ENCODE measurements around the gene UBL4B.

DNA sequence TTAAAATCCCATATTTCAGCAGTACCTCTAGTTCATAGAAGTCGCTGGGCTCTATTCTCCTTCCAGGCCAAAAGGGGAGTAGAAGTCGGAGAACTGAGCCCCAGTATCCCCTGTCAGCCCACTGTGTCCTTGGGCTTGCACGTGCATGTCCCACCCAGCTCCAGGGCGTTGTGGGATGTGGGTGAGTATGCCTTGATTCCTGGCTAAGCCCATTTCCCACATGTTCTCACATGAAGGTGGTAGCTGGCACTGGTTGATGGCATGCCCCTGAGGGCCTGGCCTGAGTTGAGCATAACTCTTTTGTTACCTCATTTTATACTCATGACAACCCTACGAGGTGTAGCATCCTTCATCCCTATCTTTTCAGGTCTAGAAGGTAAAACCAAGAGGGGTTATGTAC is 46.0 kb downstream of the UBL4B start:
- TF ChIP-seq, protein P1, sequence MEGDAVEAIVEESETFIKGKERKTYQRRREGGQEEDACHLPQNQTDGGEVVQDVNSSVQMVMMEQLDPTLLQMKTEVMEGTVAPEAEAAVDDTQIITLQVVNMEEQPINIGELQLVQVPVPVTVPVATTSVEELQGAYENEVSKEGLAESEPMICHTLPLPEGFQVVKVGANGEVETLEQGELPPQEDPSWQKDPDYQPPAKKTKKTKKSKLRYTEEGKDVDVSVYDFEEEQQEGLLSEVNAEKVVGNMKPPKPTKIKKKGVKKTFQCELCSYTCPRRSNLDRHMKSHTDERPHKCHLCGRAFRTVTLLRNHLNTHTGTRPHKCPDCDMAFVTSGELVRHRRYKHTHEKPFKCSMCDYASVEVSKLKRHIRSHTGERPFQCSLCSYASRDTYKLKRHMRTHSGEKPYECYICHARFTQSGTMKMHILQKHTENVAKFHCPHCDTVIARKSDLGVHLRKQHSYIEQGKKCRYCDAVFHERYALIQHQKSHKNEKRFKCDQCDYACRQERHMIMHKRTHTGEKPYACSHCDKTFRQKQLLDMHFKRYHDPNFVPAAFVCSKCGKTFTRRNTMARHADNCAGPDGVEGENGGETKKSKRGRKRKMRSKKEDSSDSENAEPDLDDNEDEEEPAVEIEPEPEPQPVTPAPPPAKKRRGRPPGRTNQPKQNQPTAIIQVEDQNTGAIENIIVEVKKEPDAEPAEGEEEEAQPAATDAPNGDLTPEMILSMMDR (IDR thresholded peaks at IDR 0.05; ENCODE audit: low read depth, low read length, poor library complexity, severe bottlenecking): no peak
- TF ChIP-seq EZH2phosphoT487 (IDR thresholded peaks at IDR 0.05; ENCODE audit: borderline replicate concordance, low read length): no peak

Data from DOHH2 (cell line).